Caco-2 (cell line): Measurements from ENCODE around the gene CCSAP. TPM values are rescaled to one million over a fixed set of nuclear protein-coding genes. Genes with fewer than 3 reads are reported as not detected.
A peak's percentile ranks its signal among the peaks of the same experiment; 100 is the strongest.
"Not testable (repeated sequence)": the region's sequence is repeated elsewhere in the genome, so short reads cannot be mapped to it uniquely, and the experiment has no call there.

Experiments
- BruUV-seq: library from RNA; stranded (reverse); fragments of 400-500 nt; replicated peaks from 2 replicates; lab custom pipeline; 2021; lab: Mats Ljungman, UMichigan
- CTCF ChIA-PET: fragments of 300-600 bp; sonication (Branson Sonifier 250); formaldehyde crosslinking; loops from one replicate; lab custom pipeline; 2022; ENCODE audit warnings: antibody characterized with exemption; lab: Charles Lee
- POLR2A ChIA-PET: fragments of 300-600 bp; sonication (Branson Sonifier 250); formaldehyde crosslinking; loops from one replicate; lab custom pipeline; 2022; ENCODE audit warnings: antibody characterized with exemption; lab: Charles Lee
- DNase-seq, 2 experiments: peaks; one replicate each; pipeline versions ENCODE4 v3.0.0 to v3.0.0-alpha.2; 2020 to 2022
- H3K27me3 ChIP-seq: replicated peaks from 2 replicates; pipeline ENCODE4 v1.6.0; 2011; ENCODE audit warnings: low read length; ENCODE audit not compliant: control insufficient read depth, insufficient read depth
- H3K36me3 ChIP-seq: 2 replicates; pipeline ENCODE4 v1.5.1; 2011; ENCODE audit warnings: low read length; ENCODE audit not compliant: control insufficient read depth, insufficient read depth
- H3K4me1 ChIP-seq: fragments of 250-450 bp; sonication (Bioruptor Pico); 2 replicates; pipeline ENCODE4 v1.5.1; 2020; ENCODE audit warnings: mild to moderate bottlenecking
- H3K4me3 ChIP-seq: 2 replicates; pipeline ENCODE4 v1.5.1; 2011; ENCODE audit warnings: low read depth, mild to moderate bottlenecking, control low read depth, low read length
- H3K9me3 ChIP-seq: fragments of 250-450 bp; sonication (Bioruptor Pico); 2 replicates; pipeline ENCODE4 v1.5.1; 2020; ENCODE audit warnings: mild to moderate bottlenecking, moderate library complexity
- H3K27ac Mint-ChIP-seq: one replicate; pipeline ENCODE4 v1.8.0; 2022; ENCODE audit warnings: mixed read lengths; ENCODE audit not compliant: unreplicated experiment
- H3K27me3 Mint-ChIP-seq: one replicate; pipeline ENCODE4 v1.8.0; 2022; ENCODE audit warnings: mixed read lengths; ENCODE audit not compliant: insufficient read depth, unreplicated experiment
- H3K36me3 Mint-ChIP-seq: one replicate; pipeline ENCODE4 v1.8.0; 2022; ENCODE audit warnings: mild to moderate bottlenecking, mixed read lengths; ENCODE audit not compliant: insufficient read depth, unreplicated experiment
- H3K4me1 Mint-ChIP-seq: one replicate; pipeline ENCODE4 v1.8.0; 2022; ENCODE audit warnings: low read depth, mixed read lengths; ENCODE audit not compliant: unreplicated experiment
- H3K4me3 Mint-ChIP-seq: one replicate; pipeline ENCODE4 v1.8.0; 2022; ENCODE audit warnings: mild to moderate bottlenecking, moderate library complexity, mixed read lengths; ENCODE audit not compliant: unreplicated experiment
- H3K9me3 Mint-ChIP-seq: one replicate; pipeline ENCODE4 v1.8.0; 2022; ENCODE audit warnings: mixed read lengths; ENCODE audit not compliant: unreplicated experiment
- CTCF ChIP-seq, 2 experiments: fragments of 200-600 bp in 1 of 2; IDR thresholded peaks; 1 replicate in 1 of 2; 2 replicates in 1 of 2; pipeline versions ENCODE4 v1.5.1 to v1.8.0; 2011 to 2022; ENCODE audit warnings: antibody characterized with exemption in 1 of 2, control low read depth in 1 of 2, inconsistent platforms in 1 of 2, low read depth in 1 of 2, low read length in 1 of 2, mild to moderate bottlenecking in 1 of 2, moderate library complexity in 1 of 2; ENCODE audit not compliant: insufficient read depth in 1 of 2, severe bottlenecking in 1 of 2, unreplicated experiment in 1 of 2
- intact Hi-C: fragments of 100-400 bp; cut with micrococcal nuclease; formaldehyde crosslinking; loops from one replicate; pipeline ENCODE4 v1.10.0; 2022; ENCODE audit not compliant: unreplicated experiment
- total RNA-seq: library from RNA; stranded (reverse); gene quantifications from 2 replicates; pipeline ENCODE4 v1.2.3, GENCODE V29; 2022

The CCSAP gene
- total RNA-seq, 1 experiment from 2014 or later, result 11.3 TPM

- H3K36me3 ChIP-seq, result peaks cover 10% of the 10 kb centered on the region
- no peak for TF ChIP-seq CTCF (IDR thresholded peaks at IDR 0.05; ENCODE audit: insufficient read depth in 1 of 2, low read depth in 1 of 2, low read length in 1 of 2, severe bottlenecking in 1 of 2, unreplicated experiment in 1 of 2)
- H3K36me3 Mint-ChIP-seq, result peaks cover 62% of the 10 kb centered on the region
- H3K4me1 Mint-ChIP-seq, result peaks cover 42% of the 10 kb centered on the region
- peak; percentile 70 to 76 for DNase-seq
- H3K27ac Mint-ChIP-seq, result peak overlapping the region; percentile 89
- no peak overlapping the region for H3K4me3 ChIP-seq
- H3K4me3 Mint-ChIP-seq, result no peak overlapping the region
- intact Hi-C loops, result no loop called here
- no peaks in the 10 kb centered on the region for H3K9me3 ChIP-seq
- H3K4me1 ChIP-seq, result peaks cover 49% of the 10 kb centered on the region
- no peaks in the 10 kb centered on the region for H3K27me3 ChIP-seq
- POLR2A ChIA-PET, result interaction anchor here (0.5 to 1.0 kb wide), 3 partner anchors 17 to 67 kb away, joined by 3 to 7 read pairs (median 3); no protein-coding TSS in a partner anchor
- no peaks in the 10 kb centered on the region for H3K27me3 Mint-ChIP-seq
- CTCF ChIA-PET, result no interaction called here
- H3K9me3 Mint-ChIP-seq, result no peaks in the 10 kb centered on the region
- no TSS peak for BruUV-seq
Measured at GRCh38 chr1:229296541-229296941, 46.3 kb downstream of the CCSAP start.

- no TSS peak for BruUV-seq
- TF ChIP-seq CTCF (IDR thresholded peaks at IDR 0.05; ENCODE audit: insufficient read depth in 1 of 2, low read depth in 1 of 2, low read length in 1 of 2, severe bottlenecking in 1 of 2, unreplicated experiment in 1 of 2), result no peak
- Histone ChIP-seq H3K36me3 (peaks cover 8% of the 10 kb centered on the region), H3K27me3 (no peaks in the 10 kb centered on the region), H3K9me3 (no peaks in the 10 kb centered on the region), H3K4me3 (no peak overlapping the region), H3K4me1 (peaks cover 49% of the 10 kb centered on the region)
- Mint-ChIP-seq H3K9me3 (peaks cover 8% of the 10 kb centered on the region), H3K27ac (peak overlapping the region; percentile 89), H3K36me3 (peaks cover 64% of the 10 kb centered on the region), H3K4me1 (peaks cover 38% of the 10 kb centered on the region), H3K27me3 (no peaks in the 10 kb centered on the region), H3K4me3 (no peak overlapping the region)
- ChIA-PET CTCF (no interaction called here), POLR2A (interaction anchor here (0.5 to 1.0 kb wide), 3 partner anchors 16 to 67 kb away, joined by 3 to 7 read pairs (median 3); no protein-coding TSS in a partner anchor)
- intact Hi-C loops, result no loop called here
- no peak for DNase-seq
Measured at GRCh38 chr1:229295745-229296144, 47.1 kb downstream of the CCSAP start.

- Mint-ChIP-seq H3K4me1 (peaks cover 18% of the 10 kb centered on the region), H3K36me3 (peaks cover 65% of the 10 kb centered on the region), H3K9me3 (peaks cover 15% of the 10 kb centered on the region), H3K27me3 (no peaks in the 10 kb centered on the region), H3K4me3 (no peak overlapping the region), H3K27ac (peak overlapping the region; percentile 67)
- Histone ChIP-seq H3K9me3 (no peaks in the 10 kb centered on the region), H3K27me3 (no peaks in the 10 kb centered on the region), H3K4me3 (no peak overlapping the region), H3K36me3 (peaks cover 2% of the 10 kb centered on the region), H3K4me1 (peaks cover 32% of the 10 kb centered on the region)
- TF ChIP-seq CTCF (IDR thresholded peaks at IDR 0.05; ENCODE audit: insufficient read depth in 1 of 2, low read depth in 1 of 2, low read length in 1 of 2, severe bottlenecking in 1 of 2, unreplicated experiment in 1 of 2), result no peak
- ChIA-PET POLR2A (no interaction called here), CTCF (no interaction called here)
- intact Hi-C loops, result no loop called here
- DNase-seq, result no peak
- no TSS peak for BruUV-seq
Measured at GRCh38 chr1:229293528-229294204, 49.2 kb downstream of the CCSAP start.

- DNase-seq, H3K36me3 ChIP-seq, H3K9me3 ChIP-seq, H3K27me3 ChIP-seq, H3K4me3 Mint-ChIP-seq, intact Hi-C loops, H3K4me3 ChIP-seq, H3K27me3 Mint-ChIP-seq, POLR2A ChIA-PET, BruUV-seq: not testable (repeated sequence)
- Mint-ChIP-seq H3K9me3 (peaks cover 15% of the 10 kb centered on the region), H3K36me3 (peaks cover 77% of the 10 kb centered on the region), H3K27ac (peak overlapping the region; percentile 29), H3K4me1 (peaks cover 21% of the 10 kb centered on the region)
- H3K4me1 ChIP-seq, result peaks cover 13% of the 10 kb centered on the region
- CTCF ChIA-PET, result interaction anchor here (0.9 kb wide), 1 partner anchor 18 kb away, joined by 4 read pairs; no protein-coding TSS in a partner anchor
Measured at GRCh38 chr1:229291686-229292085, 51.2 kb downstream of the CCSAP start.
